ENCODE results near the gene DRD5.

DNA sequence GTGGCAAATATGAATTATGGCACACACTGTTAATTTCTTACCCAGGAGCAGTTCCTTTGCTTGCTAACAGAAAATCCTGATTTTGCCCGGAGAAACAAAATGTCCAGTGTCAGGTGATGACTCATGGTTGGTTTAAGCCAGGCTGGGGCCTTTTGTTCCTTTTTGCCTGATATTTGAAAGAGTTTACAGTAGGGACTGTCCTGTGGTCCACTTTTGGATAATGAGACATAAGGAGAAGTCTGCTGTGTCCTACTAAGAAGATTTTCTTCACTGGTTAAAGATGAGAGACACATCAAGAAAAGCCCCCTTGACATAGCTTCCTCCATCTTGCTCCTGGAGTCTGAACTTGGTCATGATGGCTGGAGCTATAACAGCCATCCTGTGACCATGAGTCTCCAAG, 12.1 kb upstream of the DRD5 start:
- TF ChIP-seq, protein P1, sequence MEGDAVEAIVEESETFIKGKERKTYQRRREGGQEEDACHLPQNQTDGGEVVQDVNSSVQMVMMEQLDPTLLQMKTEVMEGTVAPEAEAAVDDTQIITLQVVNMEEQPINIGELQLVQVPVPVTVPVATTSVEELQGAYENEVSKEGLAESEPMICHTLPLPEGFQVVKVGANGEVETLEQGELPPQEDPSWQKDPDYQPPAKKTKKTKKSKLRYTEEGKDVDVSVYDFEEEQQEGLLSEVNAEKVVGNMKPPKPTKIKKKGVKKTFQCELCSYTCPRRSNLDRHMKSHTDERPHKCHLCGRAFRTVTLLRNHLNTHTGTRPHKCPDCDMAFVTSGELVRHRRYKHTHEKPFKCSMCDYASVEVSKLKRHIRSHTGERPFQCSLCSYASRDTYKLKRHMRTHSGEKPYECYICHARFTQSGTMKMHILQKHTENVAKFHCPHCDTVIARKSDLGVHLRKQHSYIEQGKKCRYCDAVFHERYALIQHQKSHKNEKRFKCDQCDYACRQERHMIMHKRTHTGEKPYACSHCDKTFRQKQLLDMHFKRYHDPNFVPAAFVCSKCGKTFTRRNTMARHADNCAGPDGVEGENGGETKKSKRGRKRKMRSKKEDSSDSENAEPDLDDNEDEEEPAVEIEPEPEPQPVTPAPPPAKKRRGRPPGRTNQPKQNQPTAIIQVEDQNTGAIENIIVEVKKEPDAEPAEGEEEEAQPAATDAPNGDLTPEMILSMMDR (IDR thresholded peaks at IDR 0.05): no peak
- TF ChIP-seq EZH2 (IDR thresholded peaks at IDR 0.05): no peak
- TF ChIP-seq EZH2phosphoT487 (IDR thresholded peaks at IDR 0.05): no peak

All from neural progenitor cell (in vitro differentiated cells).